Gastroesophageal sphincter (tissue), 3 donors: ENCODE measurements around the gene TRIM22.

Experiments
- CTCF ChIP-seq, 4 experiments: fragments of 200-600 bp in 2 of 4; fragments of 450-650 bp in 2 of 4; sonication (generic) in 1 of 4; IDR thresholded peaks; one replicate each; pipeline ENCODE4 v1.5.1; 2017 to 2019; ENCODE audit warnings: antibody characterized with exemption in 4 of 4, mild to moderate bottlenecking in 2 of 4, moderate library complexity in 2 of 4
- POLR2A ChIP-seq, 2 donors: fragments of 450-650 bp; IDR thresholded peaks; one replicate each; pipeline ENCODE4 v1.6.1; 2017; ENCODE audit warnings: antibody characterized with exemption in 2 of 2, mild to moderate bottlenecking in 2 of 2, moderate library complexity in 1 of 2

- TF ChIP-seq CTCF (IDR thresholded peaks at IDR 0.05) (no peak), POLR2A (IDR thresholded peaks at IDR 0.05) (no peak)
Measured at GRCh38 chr11:5737091-5737490, 47.5 kb downstream of the TRIM22 start.
